GM12878 (cell line): ENCODE results near the gene HELZ. TPM values are rescaled to one million over a fixed set of nuclear protein-coding genes. Genes with fewer than 3 reads are reported as not detected.

Experiments
- ATAC-seq: fragments of 200-7000 bp; cut with Tn5 transposase; 3 replicates; pipeline ENCODE4 v1.9.1; 2020; ENCODE audit warnings: mild to moderate bottlenecking, moderate library complexity
- BruUV-seq: library from RNA; stranded (reverse); fragments of 400-500 nt; replicated peaks from 2 replicates; lab custom pipeline; 2021; lab: Mats Ljungman, UMichigan
- CTCF ChIA-PET: fragments of 300-600 bp; sonication (Branson Sonifier 250); formaldehyde crosslinking; extraction: SDS; loops from one replicate; lab custom pipeline; 2021; ENCODE audit warnings: inconsistent platforms; lab: Yijun Ruan, JAX
- POLR2A ChIA-PET: fragments of 350-600 bp; formaldehyde crosslinking; extraction: SDS; loops from one replicate; lab custom pipeline; 2021; ENCODE audit warnings: inconsistent platforms; lab: Charles Lee
- RAD21 ChIA-PET: fragments of 300-600 bp; sonication (Branson Sonifier 250); formaldehyde crosslinking; loops from one replicate; lab custom pipeline; 2023; ENCODE audit warnings: antibody characterized with exemption; ENCODE audit not compliant: unreplicated experiment; lab: Charles Lee
- SMC1A ChIA-PET: fragments of 300-600 bp; sonication (Branson Sonifier 250); formaldehyde crosslinking; loops from one replicate; lab custom pipeline; 2023; ENCODE audit not compliant: unreplicated experiment, uncharacterized antibody; lab: Charles Lee
- DNase-seq: peaks from one replicate; pipeline ENCODE4 v3.0.0-alpha.2; 2011; ENCODE audit warnings: low read depth, low spot score
- FAIRE-seq: peaks from 3 replicates; lab custom pipeline; 2011; peaks lifted over from hg19 to GRCh38; lab: Jason Lieb, UNC
- H2AFZ ChIP-seq: 2 replicates; pipeline ENCODE4 v1.6.0; 2011; ENCODE audit warnings: low read depth, low read length, control low read depth; ENCODE audit not compliant: control insufficient read depth
- H3K27ac ChIP-seq: 2 replicates; pipeline ENCODE4 v1.5.1; 2011; ENCODE audit warnings: control low read depth; ENCODE audit not compliant: control insufficient read depth, insufficient read depth
- H3K27me3 ChIP-seq, 2 experiments: replicated peaks in 1 of 2; 2 replicates each; pipeline versions ENCODE4 v1.6.0 to v1.6.1; 2011; ENCODE audit warnings: low read length in 1 of 2; ENCODE audit not compliant: control insufficient read depth in 2 of 2, insufficient read depth in 2 of 2
- H3K36me3 ChIP-seq, 2 experiments: 2 replicates each; pipeline ENCODE4 v1.5.1; 2011; ENCODE audit warnings: low read length in 1 of 2; ENCODE audit not compliant: control insufficient read depth in 2 of 2, insufficient read depth in 2 of 2
- H3K4me1 ChIP-seq: 2 replicates; pipeline ENCODE4 v1.6.1; 2011; ENCODE audit warnings: mild to moderate bottlenecking, low read length, moderate library complexity, mixed read lengths; ENCODE audit not compliant: control insufficient read depth, insufficient read depth
- H3K4me2 ChIP-seq: 2 replicates; pipeline ENCODE4 v1.6.0; 2011; ENCODE audit warnings: control low read depth; ENCODE audit not compliant: control insufficient read depth, insufficient read depth
- H3K4me3 ChIP-seq: fragments of 200-600 bp; sonication (generic); 2 replicates; pipeline ENCODE4 v1.5.1; 2016
- H3K79me2 ChIP-seq: 2 replicates; pipeline ENCODE4 v1.6.0; 2011; ENCODE audit warnings: low read length; ENCODE audit not compliant: control insufficient read depth, insufficient read depth
- H3K9ac ChIP-seq: 2 replicates; pipeline ENCODE4 v1.8.0; 2011; ENCODE audit warnings: low read length, control low read depth, mixed read lengths; ENCODE audit not compliant: control insufficient read depth, insufficient read depth
- H3K9me3 ChIP-seq: replicated peaks from 3 replicates; pipeline ENCODE4 v1.5.1; 2011; ENCODE audit warnings: mild to moderate bottlenecking, low read length; ENCODE audit not compliant: control insufficient read depth, insufficient read depth
- H4K20me1 ChIP-seq: 2 replicates; pipeline ENCODE4 v1.6.0; 2011; ENCODE audit not compliant: control insufficient read depth, insufficient read depth
- ATF3 ChIP-seq: IDR thresholded peaks from 2 replicates; pipeline ENCODE4 v1.6.1; 2011; ENCODE audit warnings: low read depth, mild to moderate bottlenecking, low read length, moderate library complexity, borderline replicate concordance; ENCODE audit errors: extremely low read depth
- BCL11A ChIP-seq: IDR thresholded peaks from 2 replicates; pipeline ENCODE4 v1.6.1; 2011; ENCODE audit warnings: low read depth, low read length
- CBFB ChIP-seq: IDR thresholded peaks from 2 replicates; pipeline ENCODE4 v1.6.1; 2016; ENCODE audit warnings: antibody characterized with exemption, low read depth
- E2F4 ChIP-seq: IDR thresholded peaks from 2 replicates; pipeline ENCODE4 v1.6.1; 2012; ENCODE audit warnings: low read depth, low read length, improper control_type of control experiment
- GATAD2B ChIP-seq: fragments of 450-650 bp; conservative IDR thresholded peaks from 2 replicates; pipeline ENCODE4 v1.6.1; 2017; ENCODE audit warnings: low read depth, mild to moderate bottlenecking, moderate library complexity
- MEF2A ChIP-seq: IDR thresholded peaks from 2 replicates; pipeline ENCODE4 v1.6.1; 2011; ENCODE audit warnings: low read depth, mild to moderate bottlenecking, low read length, moderate library complexity; ENCODE audit not compliant: insufficient read depth
- NFIC ChIP-seq: IDR thresholded peaks from 2 replicates; pipeline ENCODE4 v1.6.1; 2012; ENCODE audit warnings: low read depth, mild to moderate bottlenecking, inconsistent platforms, low read length, moderate library complexity
- NR2F1 ChIP-seq: fragments of 450-650 bp; conservative IDR thresholded peaks from 2 replicates; pipeline ENCODE4 v1.6.1; 2017; ENCODE audit warnings: mild to moderate bottlenecking
- PBX3 ChIP-seq: IDR thresholded peaks from 2 replicates; pipeline ENCODE4 v1.6.1; 2011; ENCODE audit warnings: mild to moderate bottlenecking, low read depth, low read length, moderate library complexity; ENCODE audit not compliant: insufficient replicate concordance
- PKNOX1 ChIP-seq: fragments of 450-650 bp; IDR thresholded peaks from 2 replicates; pipeline ENCODE4 v1.6.1; 2016; ENCODE audit warnings: mild to moderate bottlenecking
- POU2F2 ChIP-seq: IDR thresholded peaks from 3 replicates; pipeline ENCODE4 v1.6.1; 2011; ENCODE audit warnings: low read depth, mild to moderate bottlenecking, low read length, borderline replicate concordance
- RAD21 ChIP-seq: IDR thresholded peaks from 2 replicates; pipeline ENCODE4 v1.6.1; 2011; ENCODE audit warnings: mild to moderate bottlenecking, low read depth, low read length, moderate library complexity; ENCODE audit not compliant: insufficient read depth
- SIX5 ChIP-seq: IDR thresholded peaks from 2 replicates; pipeline ENCODE4 v1.6.1; 2011; ENCODE audit warnings: mild to moderate bottlenecking, low read depth, low read length, moderate library complexity; ENCODE audit not compliant: severe bottlenecking
- SP1 ChIP-seq: IDR thresholded peaks from one replicate; pipeline ENCODE4 v1.6.1; 2011; ENCODE audit warnings: low read depth, low read length
- SRF ChIP-seq, 2 experiments: IDR thresholded peaks; 2 replicates each; pipeline ENCODE4 v1.6.1; 2011; ENCODE audit warnings: low read depth in 2 of 2, low read length in 2 of 2, mild to moderate bottlenecking in 1 of 2, moderate library complexity in 1 of 2
- STAT1 ChIP-seq: fragments of 450-650 bp; conservative IDR thresholded peaks from 2 replicates; pipeline ENCODE4 v1.6.1; 2014; ENCODE audit warnings: antibody characterized with exemption, mild to moderate bottlenecking
- ZSCAN29 ChIP-seq: fragments of 450-650 bp; IDR thresholded peaks from 2 replicates; pipeline ENCODE4 v1.6.1; 2017; ENCODE audit warnings: mild to moderate bottlenecking, moderate library complexity
- WGBS: methylation state at CpG from one replicate; pipeline ENCODE4 v1.1.6; 2016; ENCODE audit warnings: low lambda C conversion rate; ENCODE audit not compliant: insufficient replicate concordance, insufficient coverage; ENCODE audit errors: missing lambda C conversion rate; 5-methylcytosine and 5-hydroxymethylcytosine counted together
- in situ Hi-C: fragments of 300-500 bp; cut with MboI; formaldehyde crosslinking; loops from 9 replicates; pipeline ENCODE4 v1.14.3; 2018; ENCODE audit warnings: mixed read lengths
- intact Hi-C: fragments of 100-400 bp; cut with micrococcal nuclease; formaldehyde crosslinking; loops from one replicate; pipeline ENCODE4 v1.14.2; 2022; ENCODE audit not compliant: unreplicated experiment
- polyA plus RNA-seq, 11 experiments: library from polyadenylated mRNA; depleted of rRNA in 4 of 11; unstranded in 6 of 11; stranded (reverse) in 5 of 11; fragments of >200 nt; fragmentation: Nextera tagmentation in 4 of 11; fragmentation: Illumina TruSeq in 1 of 11; extraction: Ambion mirVana in 4 of 11; extraction: Trizol in 1 of 11; gene quantifications; 1 replicate in 1 of 11; 2 replicates in 10 of 11; pipeline versions ENCODE4 v1.2.1 to v1.2.3, GENCODE V29; 2011 to 2016; ENCODE audit warnings: inconsistent platforms in 2 of 11, missing spikeins in 2 of 11, low read depth in 1 of 11
- total RNA-seq, 4 experiments: library from RNA; depleted of rRNA in 3 of 4; stranded (reverse); fragments of >200 nt in 3 of 4; fragmentation: Illumina TruSeq in 1 of 4; extraction: Trizol in 1 of 4; gene quantifications; 2 replicates each; pipeline versions ENCODE4 v1.2.1 to v1.2.3, GENCODE V29; 2013 to 2021

The HELZ gene
- total and polyA plus RNA-seq, 10 of the 15 experiments (the other 5 are each of a cell fraction or from before 2014, with no cell fraction given) = 1.5 to 36.8 (median 19.1) TPM

- no peak for TF ChIP-seq PKNOX1
Measured at GRCh38 chr17:67156269-67157199, 88.5 kb downstream of the HELZ start (continued).

- no peak overlapping the region for H3K4me2 ChIP-seq
- in situ Hi-C loops (no loop called here), intact Hi-C loops (no loop called here)
- no TSS peak for BruUV-seq
- H4K20me1 ChIP-seq = no peaks in the 10 kb centered on the region
- H3K4me3 ChIP-seq = no peak overlapping the region
- DNase-seq = no peak
- POLR2A ChIA-PET = interaction anchor here (0.6 to 1.6 kb wide), 4 partner anchors 13 to 670 kb away, joined by 3 to 7 read pairs (median 4); no protein-coding TSS in a partner anchor
- no peak for ATAC-seq
- SMC1A ChIA-PET = interaction anchor here (0.9 to 1.2 kb wide), 2 partner anchors 22 to 26 kb away, joined by 3 to 6 read pairs; no protein-coding TSS in a partner anchor
- CTCF ChIA-PET = interaction anchor here (0.6 to 1.4 kb wide), 4 partner anchors 15 to 458 kb away, joined by 3 read pairs; no protein-coding TSS in a partner anchor
- H3K9me3 ChIP-seq = no peaks in the 10 kb centered on the region
- H3K27ac ChIP-seq = no peak overlapping the region
- no peak overlapping the region for H2AFZ ChIP-seq
- no peaks in the 10 kb centered on the region for H3K27me3 ChIP-seq
- H3K9ac ChIP-seq = no peak overlapping the region
- peaks cover 0 to 12% of the 10 kb centered on the region in 2 experiments; a peak in 2 of 4 replicates for H3K36me3 ChIP-seq
- no peak for FAIRE-seq
- WGBS = 87% methylated on average over 2 of the region's 2 CpGs
- no peak for TF ChIP-seq CBFB
- TF ChIP-seq RAD21 = no peak
- no peak for TF ChIP-seq NFIC
- TF ChIP-seq SRF (IDR thresholded peaks at IDR 0.05; ENCODE audit: low read depth in 2 of 2, low read length in 2 of 2) = no peak
- no peak for TF ChIP-seq NR2F1
- TF ChIP-seq GATAD2B = no peak
- no peak for TF ChIP-seq SP1
- TF ChIP-seq MEF2A = no peak
- TF ChIP-seq E2F4 = no peak
- TF ChIP-seq ZSCAN29 = no peak
- TF ChIP-seq STAT1 = no peak
- no peak for TF ChIP-seq PBX3
- TF ChIP-seq ATF3 = no peak
- no peak for TF ChIP-seq BCL11A
- no peak for TF ChIP-seq SIX5
- no peak for TF ChIP-seq POU2F2
- no peaks in the 10 kb centered on the region for H3K4me1 ChIP-seq
- no peaks in the 10 kb centered on the region for H3K79me2 ChIP-seq
- RAD21 ChIA-PET = interaction anchor here (0.8 kb wide), 1 partner anchor 72 kb away, joined by 3 read pairs; no protein-coding TSS in a partner anchor
Measured at GRCh38 chr17:67152824-67153223, 92.2 kb downstream of the HELZ start.
